Karpas-422 (cell line): ENCODE measurements around the gene SIX5. TPM values are rescaled to one million over a fixed set of nuclear protein-coding genes. Genes with fewer than 3 reads are reported as not detected.

Source experiments
- DNase-seq: peaks from one replicate; pipeline ENCODE4 v3.0.0-alpha.2; 2015
- H2AFZ ChIP-seq: fragments of 200-600 bp; sonication (generic); 2 replicates; pipeline ENCODE4 v1.6.1; 2014; ENCODE audit warnings: antibody characterized with exemption, low read length, mixed read lengths
- H3K27ac ChIP-seq: fragments of 200-600 bp; sonication (generic); 2 replicates; pipeline ENCODE4 v1.5.1; 2014; ENCODE audit warnings: mild to moderate bottlenecking, low read length, moderate library complexity
- H3K27me3 ChIP-seq: fragments of 200-600 bp; sonication (generic); 2 replicates; pipeline ENCODE4 v1.6.1; 2014; ENCODE audit warnings: low read length, mixed read lengths
- H3K36me3 ChIP-seq: fragments of 200-600 bp; sonication (generic); 2 replicates; pipeline ENCODE4 v1.6.1; 2014; ENCODE audit warnings: low read length, mixed read lengths; ENCODE audit not compliant: insufficient read depth
- H3K4me1 ChIP-seq: fragments of 200-600 bp; sonication (generic); 2 replicates; pipeline ENCODE4 v1.6.1; 2014; ENCODE audit warnings: mild to moderate bottlenecking, low read length, mixed read lengths
- H3K4me2 ChIP-seq: fragments of 200-600 bp; sonication (generic); 2 replicates; pipeline ENCODE4 v1.6.1; 2014; ENCODE audit warnings: low read length, low read depth, mild to moderate bottlenecking; ENCODE audit not compliant: poor library complexity, severe bottlenecking
- H3K4me3 ChIP-seq: fragments of 200-600 bp; sonication (generic); 2 replicates; pipeline ENCODE4 v1.5.1; 2014; ENCODE audit warnings: mild to moderate bottlenecking, antibody characterized with exemption, low read length, mixed read lengths
- H3K79me2 ChIP-seq: fragments of 200-600 bp; sonication (generic); 2 replicates; pipeline ENCODE4 v1.6.1; 2014; ENCODE audit warnings: mild to moderate bottlenecking, low read length, mixed read lengths
- H3K9ac ChIP-seq: fragments of 200-600 bp; sonication (generic); 2 replicates; pipeline ENCODE4 v1.6.0; 2014; ENCODE audit warnings: low read length
- H3K9me2 ChIP-seq: fragments of 200-600 bp; sonication (generic), shearing (Covaris generic); replicated peaks from 2 replicates; pipeline ENCODE4 v1.6.0; 2014; ENCODE audit warnings: mild to moderate bottlenecking, low read length, moderate library complexity; ENCODE audit not compliant: insufficient read depth
- H3K9me3 ChIP-seq: fragments of 300-700, 200-600 bp; sonication (generic); 2 replicates; pipeline ENCODE4 v1.6.1; 2014; ENCODE audit warnings: low read length, mixed read lengths
- H4K20me1 ChIP-seq: fragments of 200-600 bp; sonication (generic); 2 replicates; pipeline ENCODE4 v1.6.1; 2014; ENCODE audit warnings: mild to moderate bottlenecking, antibody characterized with exemption, low read length, low read depth; ENCODE audit not compliant: insufficient read depth
- total RNA-seq: library from RNA; depleted of rRNA; stranded (reverse); fragments of >200 nt; shearing (Covaris generic); gene quantifications from 2 replicates; pipeline ENCODE4 v1.2.3, GENCODE V29; 2014; ENCODE audit warnings: low replicate concordance

Gene SIX5
- total RNA-seq, 1 experiment from 2014 or later: 2.6 TPM

- H3K27me3 ChIP-seq: no peaks in the 10 kb centered on the region
- H3K9me3 ChIP-seq: no peaks in the 10 kb centered on the region
- DNase-seq: no peak
- H3K4me2 ChIP-seq: no peak overlapping the region
- H4K20me1 ChIP-seq: 0 out of 2 replicates have a peak, but pooled peaks cover 12% of the 10 kb centered on the region
- H3K9me2 ChIP-seq: no peaks in the 10 kb centered on the region
- H3K4me3 ChIP-seq: no peak overlapping the region
- peaks cover 20% of the 10 kb centered on the region for H3K4me1 ChIP-seq
- H3K79me2 ChIP-seq: peaks cover 27% of the 10 kb centered on the region
- H3K36me3 ChIP-seq: peaks cover 12% of the 10 kb centered on the region; the same call in 1 of the 2 replicates
- no peak overlapping the region for H3K9ac ChIP-seq
- no peak overlapping the region for H2AFZ ChIP-seq
- H3K27ac ChIP-seq: no peak overlapping the region
Measured at GRCh38 chr19:45789035-45789786, 20.2 kb upstream of the SIX5 start.

DNA sequence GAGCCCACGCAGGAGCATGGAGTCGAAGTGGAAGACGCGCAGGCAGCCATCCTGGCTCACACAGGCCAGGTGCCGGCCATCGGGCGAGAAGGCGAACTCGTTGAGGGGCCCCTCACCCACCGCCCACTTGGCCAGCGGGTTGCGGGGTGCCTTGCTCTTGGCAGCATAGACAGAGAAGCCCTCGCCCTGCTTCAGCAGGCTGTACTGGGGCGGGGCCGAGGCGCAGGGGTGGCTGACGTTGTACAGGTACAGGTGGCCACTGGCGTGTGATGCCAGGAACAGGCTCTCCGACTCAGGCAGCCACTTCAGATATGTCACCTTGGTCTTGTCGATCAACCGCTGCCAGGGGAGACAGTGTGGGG lies 17.5 kb upstream of the SIX5 start:
- H3K27ac ChIP-seq: no peak overlapping the region
- H3K4me1 ChIP-seq: peaks cover 9% of the 10 kb centered on the region
- H3K36me3 ChIP-seq: peaks cover 12% of the 10 kb centered on the region; the same call in 1 of the 2 replicates
- H3K27me3 ChIP-seq: no peaks in the 10 kb centered on the region
- H3K79me2 ChIP-seq: peaks cover 20% of the 10 kb centered on the region
- no peak overlapping the region for H3K9ac ChIP-seq
- H3K4me3 ChIP-seq: no peak overlapping the region
- no peak overlapping the region for H3K4me2 ChIP-seq
- H3K9me3 ChIP-seq: no peaks in the 10 kb centered on the region
- no peaks in the 10 kb centered on the region for H3K9me2 ChIP-seq
- no peak overlapping the region for H2AFZ ChIP-seq
- no peak for DNase-seq
- H4K20me1 ChIP-seq: 0 out of 2 replicates have a peak, but pooled peaks cover 15% of the 10 kb centered on the region

DNA sequence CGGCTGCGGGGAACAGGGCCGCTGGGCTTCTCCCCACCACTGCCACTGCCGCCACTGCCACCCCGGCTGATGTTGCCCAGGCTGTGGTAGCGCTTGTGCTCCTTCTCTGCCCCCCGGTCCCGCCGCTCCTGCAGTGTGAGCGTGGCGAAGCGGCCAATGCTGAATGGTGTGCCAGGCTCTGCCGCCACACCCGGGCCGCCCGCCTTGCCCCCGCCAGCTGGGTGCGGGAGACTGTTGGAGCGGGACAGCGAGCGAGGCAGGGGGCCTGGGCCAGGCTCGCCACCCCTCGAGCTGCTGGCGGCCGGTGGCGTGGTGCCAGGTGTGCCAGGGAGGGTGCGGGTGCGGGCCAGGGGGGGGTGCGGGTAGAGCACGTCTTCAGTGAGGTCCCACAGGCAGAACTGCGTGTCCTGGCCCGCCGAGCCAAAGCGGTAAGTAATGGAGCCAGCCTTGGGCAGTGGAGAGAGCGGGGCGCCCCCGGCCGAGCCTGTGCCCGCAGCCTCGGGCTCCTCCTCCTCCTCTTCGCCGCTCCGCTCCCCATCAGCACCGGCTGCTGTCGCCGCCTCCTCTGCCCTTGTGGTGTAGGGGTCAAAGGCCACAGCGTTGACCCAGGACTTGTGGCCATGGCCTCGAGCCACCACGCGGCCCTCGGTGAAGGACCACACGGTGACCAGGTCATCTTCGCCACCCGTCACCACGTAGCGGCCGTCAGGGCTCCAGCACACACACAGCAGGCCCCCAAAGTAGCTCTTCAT lies 16.9 kb upstream of the SIX5 start:
- 0 out of 2 replicates have a peak, but pooled peaks cover 11% of the 10 kb centered on the region for H4K20me1 ChIP-seq
- no peaks in the 10 kb centered on the region for H3K9me3 ChIP-seq
- H3K4me1 ChIP-seq: peaks cover 4% of the 10 kb centered on the region
- no peak overlapping the region for H3K9ac ChIP-seq
- no peak overlapping the region for H3K4me2 ChIP-seq
- H2AFZ ChIP-seq: no peak overlapping the region
- no peaks in the 10 kb centered on the region for H3K27me3 ChIP-seq
- no peaks in the 10 kb centered on the region for H3K9me2 ChIP-seq
- no peak overlapping the region for H3K4me3 ChIP-seq
- DNase-seq: no peak
- H3K27ac ChIP-seq: no peak overlapping the region
- peaks cover 12% of the 10 kb centered on the region; the same call in 1 of the 2 replicates for H3K36me3 ChIP-seq
- H3K79me2 ChIP-seq: peaks cover 14% of the 10 kb centered on the region

GRCh38 chr19:45785097-45785496 lies 16.0 kb upstream of the SIX5 start:
- Histone ChIP-seq H3K4me3 (no peak overlapping the region), H3K79me2 (peaks cover 8% of the 10 kb centered on the region; the same call in 1 of the 2 replicates), H3K9ac (no peak overlapping the region), H3K27me3 (no peaks in the 10 kb centered on the region), H3K36me3 (peaks cover 9% of the 10 kb centered on the region; the same call in 1 of the 2 replicates), H2AFZ (no peak overlapping the region), H3K9me2 (no peaks in the 10 kb centered on the region), H4K20me1 (peaks cover 12% of the 10 kb centered on the region; the same call in 1 of the 2 replicates), H3K4me2 (no peak overlapping the region), H3K9me3 (no peaks in the 10 kb centered on the region), H3K4me1 (peaks cover under 1% of the 10 kb centered on the region; the same call in 1 of the 2 replicates), H3K27ac (no peak overlapping the region)
- DNase-seq: no peak

DNA sequence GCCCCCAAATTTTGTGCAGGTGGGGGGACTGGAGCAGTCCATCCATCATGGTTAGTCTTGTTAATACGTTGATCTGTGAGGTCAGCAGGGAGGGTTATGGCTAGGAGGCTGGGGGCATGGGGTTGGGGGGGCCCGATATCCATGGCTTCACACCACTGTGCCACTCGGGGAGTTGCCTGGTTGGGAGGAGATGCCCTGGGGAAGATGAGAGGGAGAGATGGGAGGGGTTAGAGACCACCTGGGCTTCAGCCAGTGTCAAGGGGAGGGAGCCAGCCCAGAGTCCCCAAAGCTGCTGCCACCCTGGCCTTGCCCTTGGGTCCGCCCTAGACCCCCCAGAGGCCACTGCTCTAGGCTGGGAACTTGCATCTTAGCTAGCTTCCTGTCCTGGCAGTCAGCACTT lies 15.0 kb upstream of the SIX5 start:
- Histone ChIP-seq H4K20me1 (peaks cover 14% of the 10 kb centered on the region; the same call in 1 of the 2 replicates), H3K9ac (no peak overlapping the region), H3K27ac (no peak overlapping the region), H3K9me3 (no peaks in the 10 kb centered on the region), H3K36me3 (peaks cover 3% of the 10 kb centered on the region; the same call in 1 of the 2 replicates), H3K4me2 (no peak overlapping the region), H3K27me3 (no peaks in the 10 kb centered on the region), H3K9me2 (no peaks in the 10 kb centered on the region), H3K4me1 (peaks cover 9% of the 10 kb centered on the region), H3K79me2 (peaks cover 2% of the 10 kb centered on the region; the same call in 1 of the 2 replicates), H2AFZ (no peak overlapping the region), H3K4me3 (no peak overlapping the region)
- DNase-seq: no peak

DNA sequence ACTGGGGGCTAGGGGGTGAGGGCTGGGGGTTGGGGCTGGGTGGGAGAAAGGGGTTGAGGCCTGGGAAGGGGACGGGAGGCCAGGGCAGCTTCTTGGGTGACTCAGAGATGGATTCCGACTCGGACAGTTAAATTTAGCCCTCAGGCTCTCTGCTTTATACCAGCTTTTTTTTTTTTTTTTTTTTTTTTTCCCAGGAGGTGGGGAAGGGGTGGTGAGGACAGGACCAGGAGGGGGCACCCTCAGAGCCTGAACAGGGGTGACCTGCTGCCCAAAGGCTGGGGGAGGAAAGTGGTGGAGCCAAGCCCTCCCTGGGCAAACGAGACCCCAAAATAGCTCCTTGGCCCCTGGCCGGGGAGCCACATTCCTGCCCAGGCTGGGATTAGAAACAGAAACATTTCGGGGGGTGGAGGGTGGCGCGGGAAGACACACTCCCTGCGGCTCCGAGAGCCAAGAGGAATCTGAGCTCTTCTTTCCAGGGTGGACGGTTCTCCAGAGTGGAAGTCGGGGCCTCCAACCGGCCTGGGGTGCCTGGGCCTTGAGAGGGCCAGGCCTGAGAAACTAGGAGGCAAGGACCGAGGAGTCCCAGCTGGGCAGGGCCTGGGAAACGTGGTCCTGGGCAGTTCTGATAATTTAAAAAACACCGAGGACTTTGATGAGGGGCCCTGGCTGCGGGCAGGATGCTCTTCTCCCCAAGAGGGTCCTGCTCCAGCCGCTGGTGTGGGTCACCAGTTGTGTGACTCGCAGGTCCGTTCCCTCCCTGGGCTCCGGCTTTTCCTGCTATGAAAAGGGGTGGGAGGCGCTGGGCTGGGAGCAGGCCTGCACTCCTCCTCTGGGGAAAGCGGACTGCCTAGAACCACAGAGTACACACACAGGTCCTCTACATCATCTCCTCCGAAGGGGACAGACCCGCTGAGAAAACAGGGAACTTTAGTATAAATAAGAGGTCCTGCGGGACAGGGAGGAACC lies 14.1 kb upstream of the SIX5 start:
- Histone ChIP-seq H3K4me3 (no peak overlapping the region), H3K27ac (no peak overlapping the region), H3K27me3 (no peaks in the 10 kb centered on the region), H3K36me3 (no peaks in the 10 kb centered on the region; the same call in 1 of the 2 replicates), H3K4me1 (peaks cover 14% of the 10 kb centered on the region), H3K4me2 (no peak overlapping the region), H3K79me2 (no peaks in the 10 kb centered on the region), H4K20me1 (peaks cover 14% of the 10 kb centered on the region; the same call in 1 of the 2 replicates), H3K9ac (no peak overlapping the region), H3K9me3 (no peaks in the 10 kb centered on the region), H3K9me2 (no peaks in the 10 kb centered on the region), H2AFZ (no peak overlapping the region)
- no peak for DNase-seq

GRCh38 chr19:45782162-45782691 lies 13.2 kb upstream of the SIX5 start, which contains the start of gene DMPK:
Gene DMPK (minus strand): TSS chr19:45782490. CDS start chr19:45782352, 138 bp downstream.
- no peak within 1 kb of the TSS for H3K4me3 ChIP-seq
- peaks cover 14% of the 10 kb centered on the region for H3K4me1 ChIP-seq
- no peak within 1 kb of the TSS for H2AFZ ChIP-seq
- H3K27ac ChIP-seq: no peak within 1 kb of the TSS
- H3K9me3 ChIP-seq: no peaks in the 10 kb centered on the region
- H3K36me3 ChIP-seq: peaks cover 4% of the 10 kb centered on the region; the same call in 1 of the 2 replicates
- H3K9ac ChIP-seq: no peak within 1 kb of the TSS
- H3K27me3 ChIP-seq: no peaks in the 10 kb centered on the region
- H3K4me2 ChIP-seq: no peak within 1 kb of the TSS
- H3K9me2 ChIP-seq: no peaks in the 10 kb centered on the region
- no peak for DNase-seq
- H3K79me2 ChIP-seq: no peaks in the 10 kb centered on the region
- peaks cover 14% of the 10 kb centered on the region; the same call in 1 of the 2 replicates for H4K20me1 ChIP-seq
